HEK293 (cell line): ENCODE results near the gene CD101.

ENCODE experiments used
- CTCF ChIA-PET: fragments of 350-600 bp; formaldehyde crosslinking; extraction: SDS; loops from one replicate; lab custom pipeline; 2021; ENCODE audit warnings: antibody characterized with exemption; lab: Yijun Ruan, JAX
- POLR2A ChIA-PET: fragments of 300-600 bp; formaldehyde crosslinking; extraction: SDS; loops from one replicate; lab custom pipeline; 2020; ENCODE audit warnings: antibody characterized with exemption, inconsistent platforms; lab: Yijun Ruan, JAX
- H3K27ac ChIP-seq: fragments of 200-500 bp; sonication (Bioruptor generic); 2 replicates; pipeline ENCODE4 v1.5.1; 2014; ENCODE audit warnings: low read depth, low read length, control low read depth, inconsistent platforms; ENCODE audit errors: extremely low read depth
- H3K36me3 ChIP-seq, 2 experiments: fragments of 200-500 bp in 1 of 2; sonication (Bioruptor generic) in 1 of 2; 1 replicate in 1 of 2; 2 replicates in 1 of 2; pipeline ENCODE4 v1.5.1; 2014 to 2017; ENCODE audit warnings: inconsistent platforms in 2 of 2, low read length in 2 of 2; ENCODE audit not compliant: control insufficient read depth in 2 of 2, insufficient read depth in 1 of 2
- H3K4me1 ChIP-seq: fragments of 200-500 bp; sonication (Bioruptor generic); 2 replicates; pipeline ENCODE4 v1.5.1; 2014; ENCODE audit warnings: mild to moderate bottlenecking, low read length, inconsistent platforms; ENCODE audit not compliant: control insufficient read depth, insufficient read depth
- H3K4me3 ChIP-seq: 2 replicates; pipeline ENCODE4 v1.5.1; 2011; ENCODE audit warnings: low read depth, mild to moderate bottlenecking, control low read depth, low read length, moderate library complexity
- H3K9me3 ChIP-seq: fragments of 200-500 bp; sonication (Bioruptor generic); 2 replicates; pipeline ENCODE4 v1.5.1; 2014; ENCODE audit warnings: low read depth, low read length, inconsistent platforms; ENCODE audit not compliant: control insufficient read depth, insufficient read depth
- GLI4 ChIP-seq: fragments of 450-650 bp; formaldehyde crosslinking; IDR thresholded peaks from 2 replicates; pipeline ENCODE4 v1.5.1; 2016; ENCODE audit warnings: missing biosample characterization, missing genetic modification characterization
- HOXC10 ChIP-seq: sonication (generic); formaldehyde crosslinking; IDR thresholded peaks from 2 replicates; pipeline ENCODE4 v1.8.1; 2023; ENCODE audit warnings: mild to moderate bottlenecking, missing genetic modification reagents
- SP7 ChIP-seq: fragments of 450-650 bp; formaldehyde crosslinking; IDR thresholded peaks from 2 replicates; pipeline ENCODE4 v1.5.1; 2016; ENCODE audit warnings: missing biosample characterization, missing genetic modification characterization
- TSHZ1 ChIP-seq: fragments of 450-650 bp; formaldehyde crosslinking; IDR thresholded peaks from 2 replicates; pipeline ENCODE4 v1.5.1; 2016; ENCODE audit warnings: missing biosample characterization, missing genetic modification characterization, borderline replicate concordance
- ZBTB48 ChIP-seq: fragments of 450-650 bp; formaldehyde crosslinking; IDR thresholded peaks from 2 replicates; pipeline ENCODE4 v1.5.1; 2016; ENCODE audit warnings: missing biosample characterization, missing genetic modification characterization
- ZFP3 ChIP-seq: fragments of 450-650 bp; formaldehyde crosslinking; IDR thresholded peaks from 2 replicates; pipeline ENCODE4 v1.5.1; 2016; ENCODE audit warnings: low read depth, missing biosample characterization, missing genetic modification characterization
- ZNF280C ChIP-seq: fragments of 450-650 bp; formaldehyde crosslinking; IDR thresholded peaks from 2 replicates; pipeline ENCODE4 v1.5.1; 2016; ENCODE audit warnings: missing biosample characterization, missing genetic modification characterization
- ZNF488 ChIP-seq: fragments of 450-650 bp; formaldehyde crosslinking; IDR thresholded peaks from 2 replicates; pipeline ENCODE4 v1.5.1; 2016; ENCODE audit warnings: missing biosample characterization, missing genetic modification characterization
- ZNF514 ChIP-seq: fragments of 450-650 bp; formaldehyde crosslinking; IDR thresholded peaks from 2 replicates; pipeline ENCODE4 v1.5.1; 2016; ENCODE audit warnings: missing biosample characterization, missing genetic modification characterization
- ZNF521 ChIP-seq: fragments of 450-650 bp; formaldehyde crosslinking; IDR thresholded peaks from 2 replicates; pipeline ENCODE4 v1.5.1; 2017; ENCODE audit warnings: missing biosample characterization, mild to moderate bottlenecking, missing genetic modification characterization
- ZNF561 ChIP-seq: fragments of 450-650 bp; IDR thresholded peaks from 2 replicates; pipeline ENCODE4 v1.5.1; 2018; ENCODE audit warnings: missing biosample characterization, missing genetic modification characterization, borderline replicate concordance
- ZNF624 ChIP-seq: fragments of 450-650 bp; formaldehyde crosslinking; IDR thresholded peaks from 2 replicates; pipeline ENCODE4 v1.5.1; 2017; ENCODE audit warnings: missing biosample characterization, missing genetic modification characterization
- ZNF629 ChIP-seq: fragments of 450-650 bp; formaldehyde crosslinking; IDR thresholded peaks from 2 replicates; pipeline ENCODE4 v1.5.1; 2017; ENCODE audit warnings: missing biosample characterization, missing genetic modification characterization
- ZNF747 ChIP-seq: fragments of 450-650 bp; formaldehyde crosslinking; IDR thresholded peaks from 2 replicates; pipeline ENCODE4 v1.5.1; 2016; ENCODE audit warnings: missing biosample characterization, missing genetic modification characterization
- ZSCAN16 ChIP-seq: fragments of 450-650 bp; formaldehyde crosslinking; IDR thresholded peaks from 2 replicates; pipeline ENCODE4 v1.5.1; 2016; ENCODE audit warnings: missing biosample characterization, missing genetic modification characterization
- ZXDB ChIP-seq: fragments of 450-650 bp; formaldehyde crosslinking; IDR thresholded peaks from 2 replicates; pipeline ENCODE4 v1.5.1; 2016; ENCODE audit warnings: missing biosample characterization, missing genetic modification characterization
- TF ChIP-seq, protein P1 (sequence below): fragments of 450-650 bp; formaldehyde crosslinking; IDR thresholded peaks from 2 replicates; pipeline ENCODE4 v1.5.1; 2016; ENCODE audit warnings: missing biosample characterization, missing genetic modification characterization
- TF ChIP-seq, protein P2 (sequence below): sonication (generic); formaldehyde crosslinking; IDR thresholded peaks from 2 replicates; pipeline ENCODE4 v1.8.1; 2022; ENCODE audit warnings: mild to moderate bottlenecking, moderate library complexity, missing genetic modification reagents
- TF ChIP-seq, protein P3 (sequence below): fragments of 450-650 bp; formaldehyde crosslinking; IDR thresholded peaks from 2 replicates; pipeline ENCODE4 v1.5.1; 2017; ENCODE audit warnings: missing biosample characterization, missing genetic modification characterization

The CD101 gene

DNA sequence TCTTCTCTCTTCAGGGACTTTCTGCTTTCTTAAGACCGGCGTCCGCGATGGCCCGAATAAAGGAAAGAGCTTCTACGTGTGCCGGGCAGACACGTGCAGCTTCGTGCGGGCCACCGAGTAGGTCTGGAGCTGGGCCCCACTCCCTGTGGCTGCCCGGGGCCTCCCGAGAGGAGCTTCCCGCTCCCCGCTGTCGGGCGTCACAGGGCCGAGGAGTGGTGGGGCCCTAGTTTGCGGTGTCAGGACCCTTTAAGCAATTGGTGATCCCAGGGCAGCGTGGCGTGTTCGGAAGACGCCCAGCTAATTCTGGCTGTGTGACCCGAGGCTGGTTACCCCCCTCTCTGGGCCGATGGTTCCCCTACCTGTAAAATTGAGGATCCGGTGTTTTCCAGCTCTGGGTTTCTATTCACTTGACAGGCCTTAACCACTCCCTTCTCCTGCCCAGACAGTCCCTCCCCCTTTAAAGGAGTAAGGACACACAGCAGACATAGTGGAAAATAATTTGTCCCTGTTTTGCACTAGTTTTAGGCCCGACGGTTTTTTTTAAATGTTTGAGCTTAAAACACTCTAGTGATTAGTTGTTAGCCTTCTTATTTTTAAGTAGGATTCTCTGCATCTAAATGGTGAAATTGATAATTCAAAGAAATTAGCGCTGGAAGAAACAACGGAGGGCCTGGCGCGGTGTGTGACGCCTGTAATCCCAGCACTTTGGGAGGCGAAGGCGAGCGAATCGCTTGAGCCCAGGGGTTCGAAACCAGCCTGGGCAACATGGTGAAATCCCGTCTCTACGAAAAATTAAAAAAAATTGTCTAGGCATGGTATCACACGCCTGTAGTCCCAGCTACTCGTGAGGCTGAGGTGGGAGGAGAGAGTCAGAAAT is 59.1 kb downstream of the CD101 start (continued):
- TF ChIP-seq SP7 (tag by site-specific recombination) (no peak), ZNF561 (tag by site-specific recombination) (0 out of 2 replicates have a peak, but pooled peaks have one; percentile 17), ZNF280C (tag by site-specific recombination) (no peak), ZNF488 (tag by site-specific recombination) (no peak), ZXDB (tag by site-specific recombination) (no peak), ZNF624 (tag by site-specific recombination) (no peak), ZBTB48 (tag by site-specific recombination) (peak; percentile 66), GLI4 (tag by site-specific recombination) (peak; percentile 66; the same call in 1 of the 2 replicates), HOXC10 (CRISPR knock-in tag) (no peak), ZSCAN16 (0 out of 2 replicates have a peak, but pooled peaks have one; percentile 16), ZNF521 (tag by site-specific recombination) (no peak), ZNF514 (tag by site-specific recombination) (no peak)
- TF ChIP-seq, protein P1, sequence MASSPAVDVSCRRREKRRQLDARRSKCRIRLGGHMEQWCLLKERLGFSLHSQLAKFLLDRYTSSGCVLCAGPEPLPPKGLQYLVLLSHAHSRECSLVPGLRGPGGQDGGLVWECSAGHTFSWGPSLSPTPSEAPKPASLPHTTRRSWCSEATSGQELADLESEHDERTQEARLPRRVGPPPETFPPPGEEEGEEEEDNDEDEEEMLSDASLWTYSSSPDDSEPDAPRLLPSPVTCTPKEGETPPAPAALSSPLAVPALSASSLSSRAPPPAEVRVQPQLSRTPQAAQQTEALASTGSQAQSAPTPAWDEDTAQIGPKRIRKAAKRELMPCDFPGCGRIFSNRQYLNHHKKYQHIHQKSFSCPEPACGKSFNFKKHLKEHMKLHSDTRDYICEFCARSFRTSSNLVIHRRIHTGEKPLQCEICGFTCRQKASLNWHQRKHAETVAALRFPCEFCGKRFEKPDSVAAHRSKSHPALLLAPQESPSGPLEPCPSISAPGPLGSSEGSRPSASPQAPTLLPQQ (tag by site-specific recombination): peak; percentile 98
- TF ChIP-seq, protein P2, sequence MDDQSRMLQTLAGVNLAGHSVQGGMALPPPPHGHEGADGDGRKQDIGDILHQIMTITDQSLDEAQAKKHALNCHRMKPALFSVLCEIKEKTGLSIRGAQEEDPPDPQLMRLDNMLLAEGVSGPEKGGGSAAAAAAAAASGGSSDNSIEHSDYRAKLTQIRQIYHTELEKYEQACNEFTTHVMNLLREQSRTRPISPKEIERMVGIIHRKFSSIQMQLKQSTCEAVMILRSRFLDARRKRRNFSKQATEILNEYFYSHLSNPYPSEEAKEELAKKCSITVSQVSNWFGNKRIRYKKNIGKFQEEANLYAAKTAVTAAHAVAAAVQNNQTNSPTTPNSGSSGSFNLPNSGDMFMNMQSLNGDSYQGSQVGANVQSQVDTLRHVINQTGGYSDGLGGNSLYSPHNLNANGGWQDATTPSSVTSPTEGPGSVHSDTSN (CRISPR knock-in tag): no peak
- TF ChIP-seq, protein P3, sequence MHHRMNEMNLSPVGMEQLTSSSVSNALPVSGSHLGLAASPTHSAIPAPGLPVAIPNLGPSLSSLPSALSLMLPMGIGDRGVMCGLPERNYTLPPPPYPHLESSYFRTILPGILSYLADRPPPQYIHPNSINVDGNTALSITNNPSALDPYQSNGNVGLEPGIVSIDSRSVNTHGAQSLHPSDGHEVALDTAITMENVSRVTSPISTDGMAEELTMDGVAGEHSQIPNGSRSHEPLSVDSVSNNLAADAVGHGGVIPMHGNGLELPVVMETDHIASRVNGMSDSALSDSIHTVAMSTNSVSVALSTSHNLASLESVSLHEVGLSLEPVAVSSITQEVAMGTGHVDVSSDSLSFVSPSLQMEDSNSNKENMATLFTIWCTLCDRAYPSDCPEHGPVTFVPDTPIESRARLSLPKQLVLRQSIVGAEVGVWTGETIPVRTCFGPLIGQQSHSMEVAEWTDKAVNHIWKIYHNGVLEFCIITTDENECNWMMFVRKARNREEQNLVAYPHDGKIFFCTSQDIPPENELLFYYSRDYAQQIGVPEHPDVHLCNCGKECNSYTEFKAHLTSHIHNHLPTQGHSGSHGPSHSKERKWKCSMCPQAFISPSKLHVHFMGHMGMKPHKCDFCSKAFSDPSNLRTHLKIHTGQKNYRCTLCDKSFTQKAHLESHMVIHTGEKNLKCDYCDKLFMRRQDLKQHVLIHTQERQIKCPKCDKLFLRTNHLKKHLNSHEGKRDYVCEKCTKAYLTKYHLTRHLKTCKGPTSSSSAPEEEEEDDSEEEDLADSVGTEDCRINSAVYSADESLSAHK: no peak

- Histone ChIP-seq H3K4me1 (no peaks in the 10 kb centered on the region), H3K9me3 (no peaks in the 10 kb centered on the region), H3K27ac (no peak overlapping the region), H3K4me3 (no peak overlapping the region), H3K36me3 (peaks cover 17 to 26% of the 10 kb centered on the region in 2 experiments; a peak in 2 of 3 replicates)
- ChIA-PET CTCF (interaction anchor here (0.6 to 1.1 kb wide), 4 partner anchors 60 to 893 kb away, joined by 4 to 5 read pairs (median 5); no protein-coding TSS in a partner anchor), POLR2A (interaction anchor here (0.6 kb wide), 2 partner anchors 139 to 169 kb away, joined by 4 read pairs; no protein-coding TSS in a partner anchor)
- TF ChIP-seq TSHZ1 (tag by site-specific recombination) (no peak), ZNF747 (tag by site-specific recombination) (no peak), ZNF629 (tag by site-specific recombination) (peak; percentile 74), ZFP3 (tag by site-specific recombination) (no peak)
Measured at GRCh38 chr1:117061986-117062415, 60.4 kb downstream of the CD101 start.
